B cell (primary cell): Measurements from ENCODE around the gene GNG3.

ENCODE experiments used
- CTCF ChIP-seq: fragments of 200-600 bp; IDR thresholded peaks from one replicate; pipeline ENCODE4 v1.8.0; 2022; ENCODE audit warnings: antibody characterized with exemption, mild to moderate bottlenecking
- EZH2 ChIP-seq: IDR thresholded peaks from 2 replicates; pipeline ENCODE4 v1.6.1; 2012; ENCODE audit warnings: borderline replicate concordance, low read depth, mild to moderate bottlenecking, moderate library complexity, low read length; ENCODE audit not compliant: insufficient read depth, poor library complexity, severe bottlenecking

GRCh38 chr11:62719302-62719978, 12.0 kb downstream of the GNG3 start:
- no peak for TF ChIP-seq CTCF
- TF ChIP-seq EZH2: no peak
